GM18873 (cell line): Measurements from ENCODE around the gene FAM53B.

Experiments
- ATAC-seq: cut with Tn5 transposase; IDR thresholded peaks from one replicate; pipeline ENCODE4 v1.9.1; 2021; ENCODE audit warnings: mild to moderate bottlenecking, moderate library complexity, moderate number of reproducible peaks; ENCODE audit not compliant: unreplicated experiment, low FRiP score

Gene FAM53B

GRCh38 chr10:124728830-124729661 is 15.1 kb downstream of the FAM53B start:
- no peak for ATAC-seq

GRCh38 chr10:124728071-124728829 is 15.9 kb downstream of the FAM53B start:
- ATAC-seq: no peak

DNA sequence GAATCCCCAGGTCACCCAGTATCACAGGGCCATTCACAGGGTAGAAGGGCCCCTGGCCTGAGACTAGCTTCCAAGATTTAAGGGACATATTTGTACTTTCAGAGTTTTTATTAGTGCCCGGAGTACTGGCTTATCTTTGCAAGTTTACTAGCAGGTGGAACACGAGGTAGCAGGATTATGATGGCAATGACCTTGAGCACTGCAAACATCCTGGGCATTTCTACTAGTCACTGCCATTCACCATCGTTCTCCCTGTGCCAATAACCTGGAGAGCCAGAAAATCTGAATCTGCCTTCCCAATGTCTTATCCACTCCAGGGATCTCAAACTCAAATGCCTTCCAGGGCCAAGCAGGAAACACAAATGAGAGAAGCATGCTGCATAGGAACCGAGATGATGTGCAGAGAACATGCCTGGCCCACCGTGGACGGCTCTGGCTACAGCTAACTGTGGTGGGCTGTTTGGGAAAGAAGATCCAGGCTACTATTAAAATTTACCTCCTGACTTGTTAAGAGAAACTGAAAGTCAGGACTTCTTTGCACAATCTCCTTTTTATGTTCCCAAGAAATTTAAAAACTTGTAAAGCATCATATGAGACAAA is 16.7 kb downstream of the FAM53B start:
- no peak for ATAC-seq

GRCh38 chr10:124725791-124726190 is 18.4 kb downstream of the FAM53B start:
- no peak for ATAC-seq

- ATAC-seq: no peak
Observed at GRCh38 chr10:124725171-124725631, 19.0 kb downstream of the FAM53B start.

- ATAC-seq: no peak
Observed at GRCh38 chr10:124724279-124725027, 19.7 kb downstream of the FAM53B start.

GRCh38 chr10:124723826-124724225 is 20.4 kb downstream of the FAM53B start:
- no peak for ATAC-seq

DNA sequence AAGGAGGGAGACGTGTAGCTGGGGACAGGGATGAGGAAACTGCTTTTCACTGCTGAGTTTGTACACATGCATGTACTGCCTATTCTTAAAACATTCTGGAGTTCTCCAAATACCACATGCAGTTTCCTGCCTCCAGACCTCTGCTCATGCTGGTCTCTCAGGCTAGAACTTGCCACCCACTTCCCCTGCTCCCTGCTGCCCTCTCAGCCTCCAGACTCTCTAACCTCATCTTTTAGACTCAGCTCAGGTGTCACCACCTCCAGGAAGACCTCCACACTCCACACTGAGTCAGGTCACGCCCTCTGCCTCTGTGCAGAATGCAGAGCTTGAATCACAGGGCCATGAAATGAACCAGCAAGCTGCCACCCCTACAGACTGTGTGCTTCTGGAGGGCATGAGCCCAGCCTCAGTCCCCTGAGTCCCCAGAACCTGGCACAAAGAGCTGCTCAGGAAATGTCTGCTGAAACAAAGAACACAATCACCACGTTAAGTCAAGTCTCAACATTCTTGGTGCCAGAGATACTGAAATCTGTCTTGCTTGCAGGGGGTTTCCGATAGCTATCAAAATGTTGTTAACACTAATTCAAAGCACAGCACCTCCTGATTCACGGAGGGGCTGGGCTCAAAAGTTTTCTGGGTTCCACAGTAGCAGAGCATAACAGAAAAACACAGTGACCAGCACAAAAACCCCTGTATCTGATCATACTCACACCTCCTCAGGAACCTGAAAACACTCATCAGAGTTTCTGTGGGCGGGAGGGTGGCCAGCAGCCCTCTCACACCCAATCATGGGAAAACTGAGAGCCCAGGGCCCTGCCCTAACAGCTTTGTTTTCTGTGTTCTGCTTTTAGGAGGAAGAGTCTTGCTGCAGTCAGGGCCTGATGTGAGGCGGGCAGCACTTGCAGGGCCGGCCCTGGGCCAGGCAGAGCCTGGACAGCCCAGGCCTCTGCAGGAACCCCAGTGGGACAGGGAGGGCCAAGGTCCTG is 21.1 kb downstream of the FAM53B start:
- ATAC-seq: peak; percentile 67

DNA sequence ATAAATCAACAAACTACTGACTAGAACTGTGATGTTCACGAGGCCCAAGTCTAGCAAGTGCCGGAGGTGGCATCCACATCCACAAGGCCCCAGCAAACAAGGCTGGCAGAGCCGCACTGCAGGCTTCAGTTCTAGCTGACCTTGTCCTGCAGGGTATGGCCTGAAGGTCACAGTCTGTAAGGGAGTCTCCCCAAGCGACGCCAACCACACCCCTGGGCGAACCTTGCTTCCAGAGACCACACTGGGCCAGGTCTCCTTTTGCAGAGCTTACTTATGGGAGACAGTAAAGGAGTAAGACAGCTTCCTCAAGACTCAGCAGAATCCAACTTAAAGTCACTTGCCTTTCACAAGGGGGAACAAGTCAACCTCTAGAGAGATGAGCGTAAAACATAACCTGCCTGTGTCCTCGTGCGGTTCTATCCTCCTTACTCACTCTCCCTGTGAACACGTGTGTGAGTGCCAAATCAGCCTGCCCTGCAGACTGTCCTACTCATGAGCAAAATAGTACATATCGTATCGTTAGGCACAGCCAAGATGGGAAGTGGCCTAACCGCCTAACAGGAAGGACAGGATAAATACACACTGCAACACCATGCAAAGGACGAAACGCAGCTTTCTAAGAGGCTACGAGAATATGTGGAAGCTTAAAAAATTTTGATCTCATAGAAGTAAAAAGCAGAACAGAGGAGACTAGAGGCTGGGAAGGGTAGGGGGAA is 22.7 kb downstream of the FAM53B start:
- ATAC-seq: no peak

- ATAC-seq: peak; percentile 32
Observed at GRCh38 chr10:124719213-124719851, 24.8 kb downstream of the FAM53B start.

GRCh38 chr10:124717911-124718741 is 26.1 kb downstream of the FAM53B start:
- ATAC-seq: peak; percentile 59

DNA sequence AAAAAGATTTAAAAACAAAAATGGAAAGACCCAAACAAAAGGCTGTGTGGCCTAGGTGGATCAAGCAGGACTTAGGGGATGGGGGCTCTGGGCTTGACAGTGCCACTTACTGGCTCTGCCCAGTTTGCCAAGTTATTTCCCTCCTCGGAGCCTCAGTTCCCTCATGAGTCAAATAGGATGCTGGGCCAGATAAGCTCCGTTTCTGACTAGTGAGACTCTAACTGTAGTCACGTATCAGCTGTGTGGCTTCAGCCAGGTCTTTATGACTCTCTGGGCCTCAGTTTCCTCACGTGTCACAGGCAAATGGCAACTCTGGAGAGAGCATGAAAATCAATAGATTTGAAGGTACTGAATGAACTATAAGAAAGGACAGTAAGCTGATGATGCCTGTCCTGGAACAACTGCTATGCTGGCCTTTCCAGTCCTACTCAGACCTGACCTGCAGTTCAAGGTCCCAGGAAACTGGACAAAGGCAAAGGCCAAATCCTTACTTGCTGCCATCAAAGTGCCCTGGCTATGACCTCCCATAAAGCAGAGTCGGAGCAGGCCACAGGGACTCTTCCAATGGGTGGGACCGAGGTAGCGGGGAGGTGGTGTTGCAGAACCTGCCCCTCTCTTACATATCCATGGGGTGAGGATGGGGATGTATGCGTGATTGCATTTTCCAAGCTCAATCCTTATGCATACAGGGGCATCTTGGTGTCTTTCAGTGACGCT is 27.0 kb downstream of the FAM53B start:
- ATAC-seq: no peak

GRCh38 chr10:124716369-124716768 is 27.8 kb downstream of the FAM53B start:
- ATAC-seq: no peak

DNA sequence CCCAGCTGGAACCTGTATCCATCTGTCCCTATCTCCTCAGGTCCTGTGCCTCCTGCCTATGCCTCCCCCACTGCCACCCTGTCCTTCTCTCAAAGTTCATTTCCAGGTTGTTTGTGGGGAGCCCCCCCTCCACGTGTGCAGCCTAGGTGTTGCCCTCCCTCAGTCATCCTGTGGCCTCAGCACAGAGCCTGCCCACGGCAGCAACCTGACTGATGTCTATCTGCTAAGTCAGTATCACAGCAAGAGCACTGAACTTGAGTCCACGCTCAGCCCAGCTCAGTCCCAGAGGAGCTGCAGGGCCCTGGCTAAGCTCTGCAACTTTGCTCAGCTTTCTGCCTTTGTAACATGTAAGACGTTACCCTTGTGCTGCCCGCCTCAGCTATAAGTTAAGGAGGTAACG is 28.7 kb downstream of the FAM53B start:
- no peak for ATAC-seq

DNA sequence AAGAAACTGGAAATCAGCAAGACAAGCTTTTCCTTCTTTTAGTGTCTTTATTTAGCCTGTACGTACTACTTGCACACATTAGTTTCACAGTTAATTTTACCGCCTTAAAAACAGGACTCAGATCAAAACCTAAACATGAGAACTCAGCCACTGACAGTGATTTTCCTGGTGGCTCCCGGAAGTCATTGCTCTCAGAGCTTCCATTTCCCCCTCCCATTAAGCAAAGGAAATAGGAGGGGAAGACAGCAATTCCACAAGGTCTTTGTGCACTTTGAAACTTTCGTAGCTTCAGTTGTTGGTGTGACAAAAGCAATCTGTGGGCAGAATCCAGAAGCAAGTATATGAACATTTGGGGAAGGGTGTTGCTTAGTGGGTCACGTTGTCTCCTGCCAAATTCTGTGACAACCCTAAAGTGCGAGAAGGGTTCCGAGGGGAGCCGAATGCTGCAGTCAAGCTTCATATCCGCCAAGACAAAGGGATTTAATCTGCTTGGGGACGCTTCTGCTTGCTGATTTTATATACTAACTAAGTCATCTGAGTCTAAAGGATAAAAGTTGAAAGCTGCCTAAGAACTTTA is 30.4 kb downstream of the FAM53B start:
- ATAC-seq: no peak

- no peak for ATAC-seq
Observed at GRCh38 chr10:124712704-124713407, 31.3 kb downstream of the FAM53B start.
